Gastrocnemius medialis (tissue), 4 donors: Measurements from ENCODE around the gene GADD45G. TPM values are rescaled to one million over a fixed set of nuclear protein-coding genes. Genes with fewer than 3 reads are reported as not detected.

ENCODE experiments used
- ATAC-seq, 2 donors: fragments of 150-250 bp; one replicate each; pipeline ENCODE4 v1.9.1; 2016
- DNase-seq, 2 donors: peaks; one replicate each; pipeline ENCODE4 v3.0.0-alpha.2; 2019
- H3K27ac ChIP-seq, 4 donors: fragments of 200-600 bp; sonication (generic); 1 replicate in 1 of 4; 2 replicates in 3 of 4; pipeline ENCODE4 v1.5.1; 2016 to 2018; ENCODE audit warnings: mild to moderate bottlenecking in 2 of 4, moderate library complexity in 1 of 4
- H3K27me3 ChIP-seq, 3 donors: fragments of 200-600 bp; sonication (generic) in 2 of 3; 1 replicate in 1 of 3; 2 replicates in 2 of 3; pipeline versions ENCODE4 v1.5.1 to v1.6.0; 2016 to 2019; ENCODE audit warnings: mild to moderate bottlenecking in 1 of 3, moderate library complexity in 1 of 3
- H3K36me3 ChIP-seq, 2 donors: fragments of 200-600 bp; sonication (generic) in 1 of 2; one replicate each; pipeline ENCODE4 v1.5.1; 2017 to 2018
- H3K4me1 ChIP-seq, 2 donors: fragments of 200-600 bp; sonication (generic) in 1 of 2; one replicate each; pipeline ENCODE4 v1.5.1; 2016 to 2017; ENCODE audit warnings: mild to moderate bottlenecking in 2 of 2
- H3K4me3 ChIP-seq, 4 donors: fragments of 200-600 bp; sonication (generic) in 3 of 4; 1 replicate in 1 of 4; 2 replicates in 3 of 4; pipeline ENCODE4 v1.5.1; 2016 to 2019; ENCODE audit warnings: mild to moderate bottlenecking in 2 of 4
- H3K9me3 ChIP-seq, 3 donors: fragments of 200-600 bp; sonication (generic) in 2 of 3; 1 replicate in 1 of 3; 2 replicates in 2 of 3; pipeline ENCODE4 v1.5.1; 2016 to 2019
- CTCF ChIP-seq, 5 experiments: fragments of 450-650 bp in 3 of 5; fragments of 200-600 bp in 2 of 5; sonication (generic) in 2 of 5; IDR thresholded peaks in 4 of 5; conservative IDR thresholded peaks in 1 of 5; 1 replicate in 4 of 5; 2 replicates in 1 of 5; pipeline ENCODE4 v1.5.1; 2016 to 2019; ENCODE audit warnings: antibody characterized with exemption in 5 of 5, mild to moderate bottlenecking in 3 of 5, moderate library complexity in 3 of 5
- POLR2A ChIP-seq, 2 donors: fragments of 450-650 bp; IDR thresholded peaks; one replicate each; pipeline ENCODE4 v1.6.1; 2017; ENCODE audit warnings: antibody characterized with exemption in 2 of 2, mild to moderate bottlenecking in 2 of 2, moderate library complexity in 2 of 2
- in situ Hi-C, 4 donors: fragments of 200-750 bp; cut with MboI; loops; one replicate each; pipeline versions ENCODE4 v1.15.0 to v1.8.0; 2017; ENCODE audit warnings: low sequenced_read_pairs in 4 of 4
- intact Hi-C: fragments of 100-400 bp; cut with DNase I; formaldehyde crosslinking; loops from one replicate; pipeline ENCODE4 v1.15.1; 2023; ENCODE audit warnings: low total_unique reads
- total RNA-seq, 4 donors: library from RNA; depleted of rRNA; stranded (reverse); fragments of >200 nt; gene quantifications; one replicate each; pipeline versions ENCODE4 v1.1.0 to v1.2.3, GENCODE V29; 2016

Gene GADD45G
- total RNA-seq, 4 donors from 2014 or later, result 84.6 to 154 (median 117) TPM

- ATAC-seq (no peak), DNase-seq (no peak)
- no peaks in the 10 kb centered on the region for H3K4me1 ChIP-seq
- intact Hi-C loops, result no loop called here
- in situ Hi-C loops, result no loop called here
- no peaks in the 10 kb centered on the region for H3K9me3 ChIP-seq
- no peaks in the 10 kb centered on the region for H3K36me3 ChIP-seq
- H3K4me3 ChIP-seq, result no peak overlapping the region
- H3K27ac ChIP-seq, result no peak overlapping the region
- TF ChIP-seq CTCF (IDR thresholded peaks at IDR 0.05 in 4 of 5, conservative IDR thresholded peaks at IDR 0.05 in 1 of 5) (no peak), POLR2A (IDR thresholded peaks at IDR 0.05) (no peak)
- H3K27me3 ChIP-seq, result no peaks in the 10 kb centered on the region
Observed at GRCh38 chr9:89567649-89568048, 37.2 kb upstream of the GADD45G start.

GRCh38 chr9:89574309-89574708, 30.5 kb upstream of the GADD45G start:
- Histone ChIP-seq H3K9me3 (no peaks in the 10 kb centered on the region), H3K36me3 (no peaks in the 10 kb centered on the region), H3K27me3 (no peaks in the 10 kb centered on the region), H3K27ac (no peak overlapping the region), H3K4me1 (no peaks in the 10 kb centered on the region), H3K4me3 (no peak overlapping the region)
- in situ Hi-C loops (loop anchor here in 2 of 4 donors (10.0 kb wide), 2 partner anchors 1290 to 1300 kb away; no protein-coding TSS in a partner anchor), intact Hi-C loops (no loop called here)
- no peak for DNase-seq
- ATAC-seq, result no peak
- TF ChIP-seq POLR2A (IDR thresholded peaks at IDR 0.05), result no peak
- TF ChIP-seq CTCF (IDR thresholded peaks at IDR 0.05 in 4 of 5, conservative IDR thresholded peaks at IDR 0.05 in 1 of 5), result no peak

- H3K27me3 ChIP-seq, result peaks cover 0 to 2% (median 0%) of the 10 kb centered on the region in 3 donors
- DNase-seq (no peak), ATAC-seq (no peak)
- H3K36me3 ChIP-seq, result no peaks in the 10 kb centered on the region
- no peak overlapping the region for H3K4me3 ChIP-seq
- intact Hi-C loops, result loop anchor here (5.0 kb wide), 1 partner anchor 1296 kb away; no protein-coding TSS in a partner anchor
- no peaks in the 10 kb centered on the region for H3K9me3 ChIP-seq
- H3K27ac ChIP-seq, result no peak overlapping the region
- no peaks in the 10 kb centered on the region for H3K4me1 ChIP-seq
- peak; percentile 63 to 77 (median 70) for TF ChIP-seq CTCF (IDR thresholded peaks at IDR 0.05 in 4 of 5, conservative IDR thresholded peaks at IDR 0.05 in 1 of 5)
- no peak for TF ChIP-seq POLR2A (IDR thresholded peaks at IDR 0.05)
- in situ Hi-C loops, result loop anchor here in 2 of 4 donors (10.0 kb wide), 2 partner anchors 1288 to 1298 kb away; no protein-coding TSS in a partner anchor
Observed at GRCh38 chr9:89576404-89576839, 28.4 kb upstream of the GADD45G start.

GRCh38 chr9:89577363-89577762, 27.4 kb upstream of the GADD45G start:
- TF ChIP-seq POLR2A (IDR thresholded peaks at IDR 0.05), result no peak
- TF ChIP-seq CTCF (IDR thresholded peaks at IDR 0.05 in 4 of 5, conservative IDR thresholded peaks at IDR 0.05 in 1 of 5), result no peak
- ATAC-seq (no peak), DNase-seq (no peak)
- intact Hi-C loops (loop anchor here (5.0 kb wide), 1 partner anchor 1295 kb away; no protein-coding TSS in a partner anchor), in situ Hi-C loops (loop anchor here in 2 of 4 donors (10.0 kb wide), 2 partner anchors 1287 to 1297 kb away; no protein-coding TSS in a partner anchor)
- no peak overlapping the region for H3K27ac ChIP-seq
- peaks cover 0 to 6% (median 0%) of the 10 kb centered on the region in 3 donors for H3K27me3 ChIP-seq
- no peaks in the 10 kb centered on the region for H3K4me1 ChIP-seq
- H3K9me3 ChIP-seq, result no peaks in the 10 kb centered on the region
- no peak overlapping the region for H3K4me3 ChIP-seq
- H3K36me3 ChIP-seq, result no peaks in the 10 kb centered on the region
